Measurements from ENCODE around the gene SEC14L5. TPM values are rescaled to one million over a fixed set of nuclear protein-coding genes. Genes with fewer than 3 reads are reported as not detected.
"Not testable (repeated sequence)": the region's sequence is repeated elsewhere in the genome, so short reads cannot be mapped to it uniquely, and the experiment has no call there.

Gene SEC14L5
- total RNA-seq, 4 donors from 2014 or later = 1.0 to 1.8 (median 1.4) TPM

GRCh38 chr16:4925293-4925607, 32.9 kb upstream of the SEC14L5 start:
- no peak for DNase-seq (ENCODE audit: low spot score in 2 of 2)
- H3K36me3 ChIP-seq = peaks cover 19% of the 10 kb centered on the region
- H3K9me3 ChIP-seq = peaks cover 6% of the 10 kb centered on the region
- H3K27ac ChIP-seq = peak overlapping the region; percentile 77
- TF ChIP-seq, protein P1, sequence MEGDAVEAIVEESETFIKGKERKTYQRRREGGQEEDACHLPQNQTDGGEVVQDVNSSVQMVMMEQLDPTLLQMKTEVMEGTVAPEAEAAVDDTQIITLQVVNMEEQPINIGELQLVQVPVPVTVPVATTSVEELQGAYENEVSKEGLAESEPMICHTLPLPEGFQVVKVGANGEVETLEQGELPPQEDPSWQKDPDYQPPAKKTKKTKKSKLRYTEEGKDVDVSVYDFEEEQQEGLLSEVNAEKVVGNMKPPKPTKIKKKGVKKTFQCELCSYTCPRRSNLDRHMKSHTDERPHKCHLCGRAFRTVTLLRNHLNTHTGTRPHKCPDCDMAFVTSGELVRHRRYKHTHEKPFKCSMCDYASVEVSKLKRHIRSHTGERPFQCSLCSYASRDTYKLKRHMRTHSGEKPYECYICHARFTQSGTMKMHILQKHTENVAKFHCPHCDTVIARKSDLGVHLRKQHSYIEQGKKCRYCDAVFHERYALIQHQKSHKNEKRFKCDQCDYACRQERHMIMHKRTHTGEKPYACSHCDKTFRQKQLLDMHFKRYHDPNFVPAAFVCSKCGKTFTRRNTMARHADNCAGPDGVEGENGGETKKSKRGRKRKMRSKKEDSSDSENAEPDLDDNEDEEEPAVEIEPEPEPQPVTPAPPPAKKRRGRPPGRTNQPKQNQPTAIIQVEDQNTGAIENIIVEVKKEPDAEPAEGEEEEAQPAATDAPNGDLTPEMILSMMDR (IDR thresholded peaks at IDR 0.05) = no peak
- no peaks in the 10 kb centered on the region for H3K27me3 ChIP-seq
- H3K4me3 ChIP-seq = no peak overlapping the region
- WGBS = 65% methylated on average over 5 of the region's 5 CpGs
- H3K4me1 ChIP-seq = peaks cover 53% of the 10 kb centered on the region

DNA sequence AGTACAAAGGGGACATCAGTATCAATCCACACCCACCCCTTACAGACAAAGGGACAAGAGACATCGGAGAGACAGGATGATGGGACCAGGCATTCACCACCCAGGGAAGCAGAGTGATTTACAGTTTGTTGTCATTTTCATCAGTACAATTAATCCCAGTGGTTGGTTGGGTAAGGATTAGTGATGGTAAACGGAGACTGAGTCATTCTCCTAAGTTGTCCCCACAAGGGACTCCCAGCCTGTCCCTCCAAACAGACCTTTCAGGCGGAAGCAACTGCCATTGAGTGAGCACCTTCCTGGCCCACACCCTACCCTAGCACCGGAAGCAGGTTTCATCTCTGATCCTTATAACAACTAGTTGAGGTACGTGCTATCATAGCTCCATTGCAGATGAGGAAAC, 32.3 kb upstream of the SEC14L5 start:
- TF ChIP-seq EP300 (IDR thresholded peaks at IDR 0.05) (no peak), POLR2AphosphoS5 (IDR thresholded peaks at IDR 0.05) (no peak), POLR2A (IDR thresholded peaks at IDR 0.05) (no peak)
- TF ChIP-seq, protein P1 (IDR thresholded peaks at IDR 0.05) = no peak
- Histone ChIP-seq H3K27ac (peak overlapping the region; percentile 77), H3K9me3 (peaks cover 6% of the 10 kb centered on the region), H3K4me1 (peaks cover 57% of the 10 kb centered on the region), H3K4me3 (no peak overlapping the region), H3K36me3 (peaks cover 21% of the 10 kb centered on the region), H3K27me3 (no peaks in the 10 kb centered on the region)
- no peak for DNase-seq (ENCODE audit: low spot score in 2 of 2)
- WGBS = 75% methylated on average over 5 of the region's 5 CpGs

DNA sequence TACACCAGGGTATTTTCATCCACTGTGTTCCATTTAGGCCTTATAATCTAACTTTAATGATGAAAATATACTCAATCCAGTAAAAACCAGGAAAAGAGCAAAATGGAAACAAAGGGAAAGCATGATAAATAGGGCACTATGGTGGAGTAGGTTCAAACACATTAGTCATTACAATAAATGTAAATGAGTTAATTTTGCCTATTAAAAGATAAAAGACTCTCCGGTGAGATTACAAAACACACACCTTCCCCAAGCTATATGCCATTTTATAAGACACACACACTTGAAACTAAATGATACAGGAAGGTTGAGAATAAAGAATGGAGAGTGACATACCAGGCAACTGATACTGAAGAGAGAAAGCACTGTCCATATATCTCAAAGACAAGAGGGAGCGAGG, 31.2 kb upstream of the SEC14L5 start:
- Histone ChIP-seq H3K4me1 (peaks cover 66% of the 10 kb centered on the region), H3K36me3 (peaks cover 28% of the 10 kb centered on the region), H3K9me3 (peaks cover 6% of the 10 kb centered on the region), H3K4me3 (no peak overlapping the region), H3K27me3 (no peaks in the 10 kb centered on the region), H3K27ac (no peak overlapping the region)
- WGBS = 84% methylated on average over 2 of the region's 2 CpGs
- TF ChIP-seq, protein P1 (IDR thresholded peaks at IDR 0.05) = no peak
- TF ChIP-seq POLR2AphosphoS5 (IDR thresholded peaks at IDR 0.05) (no peak), EP300 (IDR thresholded peaks at IDR 0.05) (no peak), POLR2A (IDR thresholded peaks at IDR 0.05) (no peak)
- no peak for DNase-seq (ENCODE audit: low spot score in 2 of 2)

DNA sequence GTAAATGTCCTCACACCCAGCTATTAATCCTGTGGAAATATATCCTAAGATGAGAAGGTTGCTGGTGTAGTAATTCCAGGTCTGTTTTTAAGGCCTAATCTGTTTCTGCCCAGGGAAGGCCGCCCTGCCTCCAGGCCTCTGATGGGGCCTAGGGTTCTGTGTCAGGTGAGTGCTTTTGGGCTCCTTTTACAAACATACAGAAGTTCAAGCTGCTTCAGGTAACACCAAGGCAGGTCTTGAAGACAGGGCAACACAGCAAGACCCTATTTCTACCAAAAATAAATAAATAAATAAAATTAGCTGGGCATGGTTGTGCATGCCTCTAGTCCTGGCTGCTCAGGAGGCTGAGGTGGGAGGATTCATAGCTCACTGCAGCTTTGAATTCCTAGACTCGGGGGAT, 30.5 kb upstream of the SEC14L5 start:
- TF ChIP-seq POLR2A (IDR thresholded peaks at IDR 0.05) = no peak
- no peak for TF ChIP-seq POLR2AphosphoS5 (IDR thresholded peaks at IDR 0.05)
- TF ChIP-seq, protein P1 (IDR thresholded peaks at IDR 0.05) = no peak
- H3K4me1 ChIP-seq = peaks cover 65% of the 10 kb centered on the region

GRCh38 chr16:4928227-4928626, 29.9 kb upstream of the SEC14L5 start:
- peaks cover 6% of the 10 kb centered on the region for H3K9me3 ChIP-seq
- H3K4me3 ChIP-seq = no peak overlapping the region
- no peak for DNase-seq (ENCODE audit: low spot score in 2 of 2)
- TF ChIP-seq, protein P1 (IDR thresholded peaks at IDR 0.05) = no peak
- no peak for TF ChIP-seq POLR2AphosphoS5 (IDR thresholded peaks at IDR 0.05)
- H3K4me1 ChIP-seq = peaks cover 66% of the 10 kb centered on the region
- no peak overlapping the region for H3K27ac ChIP-seq
- WGBS = 81% methylated on average over 6 of the region's 6 CpGs
- H3K27me3 ChIP-seq = no peaks in the 10 kb centered on the region
- H3K36me3 ChIP-seq = peaks cover 28% of the 10 kb centered on the region

More for the DNA sequence above, 30.5 kb upstream of the SEC14L5 start:
- H3K36me3 ChIP-seq = peaks cover 28% of the 10 kb centered on the region
- no peak overlapping the region for H3K27ac ChIP-seq
- no peak for DNase-seq (ENCODE audit: low spot score in 2 of 2)
- H3K27me3 ChIP-seq = no peaks in the 10 kb centered on the region
- 66% methylated on average over 2 of the region's 2 CpGs for WGBS
- no peak overlapping the region for H3K4me3 ChIP-seq
- H3K9me3 ChIP-seq = peaks cover 6% of the 10 kb centered on the region

DNA sequence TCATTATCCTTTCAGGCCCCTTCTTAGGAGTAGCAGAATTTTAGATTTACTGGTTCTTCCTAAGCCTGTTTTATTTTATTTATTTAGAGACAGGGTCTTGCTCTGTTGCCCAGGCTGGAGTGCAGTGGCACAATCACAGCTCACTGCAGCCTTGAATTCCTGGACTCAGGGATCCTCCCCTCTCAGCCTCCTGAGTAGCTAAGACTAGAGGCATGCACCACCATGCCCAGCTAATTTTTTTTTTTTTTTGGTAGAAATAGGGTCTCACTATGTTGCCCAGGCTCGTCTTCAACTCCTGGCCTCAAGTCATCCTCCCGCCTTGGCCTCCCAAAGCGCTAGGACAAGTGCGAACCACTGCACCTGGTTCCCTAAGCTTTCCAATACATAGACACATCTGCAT, 28.5 kb upstream of the SEC14L5 start:
- H3K9me3 ChIP-seq; H3K27me3 ChIP-seq; H3K4me3 ChIP-seq; H3K27ac ChIP-seq; DNase-seq (ENCODE audit: low spot score in 2 of 2): not testable (repeated sequence)
- H3K36me3 ChIP-seq = peaks cover 28% of the 10 kb centered on the region
- WGBS = 98% methylated on average over 4 of the region's 4 CpGs
- peaks cover 66% of the 10 kb centered on the region for H3K4me1 ChIP-seq

All from suprapubic skin (tissue), 4 donors.